GM12878 (cell line): ENCODE measurements around the gene CKAP2.
"Not testable (repeated sequence)": the region's sequence is repeated elsewhere in the genome, so short reads cannot be mapped to it uniquely, and the experiment has no call there.

Experiments used
- CTCF ChIP-seq, 3 experiments: IDR thresholded peaks in 2 of 3; conservative IDR thresholded peaks in 1 of 3; 2 replicates each; pipeline ENCODE4 v1.5.1; 2011; ENCODE audit warnings: low read depth in 3 of 3, low read length in 3 of 3, mild to moderate bottlenecking in 3 of 3, control low read depth in 2 of 3, moderate library complexity in 2 of 3, inconsistent platforms in 1 of 3, mixed read lengths in 1 of 3; ENCODE audit not compliant: control insufficient read depth in 2 of 3, insufficient read depth in 1 of 3; ENCODE audit errors: extremely low read depth in 1 of 3
- POLR2A ChIP-seq: IDR thresholded peaks from 2 replicates; pipeline ENCODE4 v1.6.1; 2011; ENCODE audit warnings: low read depth, mild to moderate bottlenecking, low read length
- POU2F2 ChIP-seq: IDR thresholded peaks from 3 replicates; pipeline ENCODE4 v1.6.1; 2011; ENCODE audit warnings: low read depth, mild to moderate bottlenecking, low read length, borderline replicate concordance
- SMAD5 ChIP-seq: IDR thresholded peaks from 2 replicates; pipeline ENCODE4 v1.6.1; 2016; ENCODE audit warnings: antibody characterized with exemption, low read depth
- SRF ChIP-seq, 2 experiments: IDR thresholded peaks; 2 replicates each; pipeline ENCODE4 v1.6.1; 2011; ENCODE audit warnings: low read depth in 2 of 2, low read length in 2 of 2, mild to moderate bottlenecking in 1 of 2, moderate library complexity in 1 of 2
- USF1 ChIP-seq: IDR thresholded peaks from 2 replicates; pipeline ENCODE4 v1.6.1; 2011; ENCODE audit warnings: borderline replicate concordance, low read depth, mild to moderate bottlenecking, moderate library complexity, mixed read lengths, low read length; ENCODE audit not compliant: insufficient read depth; ENCODE audit errors: extremely low read length
- USF2 ChIP-seq: IDR thresholded peaks from 2 replicates; pipeline ENCODE4 v1.6.1; 2011; ENCODE audit warnings: low read depth, low read length, improper control_type of control experiment, borderline replicate concordance
- ZNF207 ChIP-seq: fragments of 450-650 bp; IDR thresholded peaks from 2 replicates; pipeline ENCODE4 v1.6.1; 2014; ENCODE audit warnings: antibody characterized with exemption, mild to moderate bottlenecking, borderline replicate concordance
- TF ChIP-seq, protein P1 (sequence below): fragments of 450-650 bp; IDR thresholded peaks from 2 replicates; pipeline ENCODE4 v1.6.1; 2014; ENCODE audit warnings: mild to moderate bottlenecking

- not testable (repeated sequence) for TF ChIP-seq USF2; SMAD5; ZNF207; SRF (IDR thresholded peaks at IDR 0.05; ENCODE audit: low read depth in 2 of 2, low read length in 2 of 2); POU2F2; CTCF (IDR thresholded peaks at IDR 0.05 in 2 of 3, conservative IDR thresholded peaks at IDR 0.05 in 1 of 3; ENCODE audit: control insufficient read depth in 2 of 3, extremely low read depth in 1 of 3, insufficient read depth in 1 of 3, low read depth in 3 of 3, low read length in 3 of 3); POLR2A; USF1
- TF ChIP-seq, protein P1, sequence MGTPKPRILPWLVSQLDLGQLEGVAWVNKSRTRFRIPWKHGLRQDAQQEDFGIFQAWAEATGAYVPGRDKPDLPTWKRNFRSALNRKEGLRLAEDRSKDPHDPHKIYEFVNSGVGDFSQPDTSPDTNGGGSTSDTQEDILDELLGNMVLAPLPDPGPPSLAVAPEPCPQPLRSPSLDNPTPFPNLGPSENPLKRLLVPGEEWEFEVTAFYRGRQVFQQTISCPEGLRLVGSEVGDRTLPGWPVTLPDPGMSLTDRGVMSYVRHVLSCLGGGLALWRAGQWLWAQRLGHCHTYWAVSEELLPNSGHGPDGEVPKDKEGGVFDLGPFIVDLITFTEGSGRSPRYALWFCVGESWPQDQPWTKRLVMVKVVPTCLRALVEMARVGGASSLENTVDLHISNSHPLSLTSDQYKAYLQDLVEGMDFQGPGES = not testable (repeated sequence)
Observed at GRCh38 chr13:52502277-52502676, 47.0 kb downstream of the CKAP2 start.
